Smooth muscle cell (in vitro differentiated cells): ENCODE data around the gene COL4A6. TPM values are rescaled to one million over a fixed set of nuclear protein-coding genes. Genes with fewer than 3 reads are reported as not detected.

Experiments
- DNase-seq: peaks from one replicate; lab custom pipeline; 2025; ENCODE audit not compliant: unreplicated experiment; lab: John Stamatoyannopoulos, UW
- H2AFZ ChIP-seq: fragments of 200-600 bp; sonication (generic); 2 replicates; pipeline ENCODE4 v1.6.0; 2016; ENCODE audit warnings: antibody characterized with exemption, low read depth, mild to moderate bottlenecking
- H3F3A ChIP-seq: fragments of 200-600 bp; sonication (generic); 2 replicates; pipeline ENCODE4 v1.6.0; 2017; ENCODE audit warnings: antibody characterized with exemption, low read depth
- H3K27ac ChIP-seq: fragments of 200-600 bp; sonication (generic); 2 replicates; pipeline ENCODE4 v1.5.1; 2016; ENCODE audit warnings: low read depth, mild to moderate bottlenecking
- H3K27me3 ChIP-seq: fragments of 200-600 bp; sonication (generic); 2 replicates; pipeline ENCODE4 v1.6.1; 2016; ENCODE audit warnings: low read depth, mild to moderate bottlenecking
- H3K36me3 ChIP-seq: fragments of 200-600 bp; sonication (generic); 2 replicates; pipeline ENCODE4 v1.5.1; 2016; ENCODE audit warnings: low read depth
- H3K4me1 ChIP-seq: fragments of 200-600 bp; sonication (generic); 2 replicates; pipeline ENCODE4 v1.5.1; 2016; ENCODE audit warnings: low read depth
- H3K4me2 ChIP-seq: fragments of 200-600 bp; sonication (generic); 2 replicates; pipeline ENCODE4 v1.6.0; 2016; ENCODE audit warnings: mild to moderate bottlenecking
- H3K4me3 ChIP-seq: fragments of 200-600 bp; sonication (generic); 2 replicates; pipeline ENCODE4 v1.5.1; 2016; ENCODE audit warnings: mild to moderate bottlenecking
- H3K79me2 ChIP-seq: fragments of 200-600 bp; sonication (generic); 2 replicates; pipeline ENCODE4 v1.6.0; 2016; ENCODE audit warnings: low read depth, mild to moderate bottlenecking
- H3K9ac ChIP-seq: fragments of 200-600 bp; sonication (generic); 2 replicates; pipeline ENCODE4 v1.6.0; 2016; ENCODE audit warnings: low read depth
- H3K9me3 ChIP-seq: fragments of 200-600 bp; sonication (generic); replicated peaks from 2 replicates; pipeline ENCODE4 v1.5.1; 2016; ENCODE audit warnings: low read depth
- H4K20me1 ChIP-seq: fragments of 200-600 bp; sonication (generic); 2 replicates; pipeline ENCODE4 v1.6.0; 2016; ENCODE audit warnings: low read depth
- CTCF ChIP-seq: fragments of 200-600 bp; sonication (generic); IDR thresholded peaks from 2 replicates; pipeline ENCODE4 v1.5.1; 2017; ENCODE audit warnings: borderline replicate concordance, mild to moderate bottlenecking, antibody characterized with exemption; ENCODE audit not compliant: insufficient read depth, poor library complexity, severe bottlenecking
- WGBS: methylation state at CpG from one replicate; pipeline ENCODE4 v1.1.7; 2016; ENCODE audit warnings: low lambda C conversion rate; 5-methylcytosine and 5-hydroxymethylcytosine counted together
- polyA plus RNA-seq: library from polyadenylated mRNA; unstranded; fragments of >200 nt; fragmentation: Nextera tagmentation; extraction: Ambion mirVana; gene quantifications from 2 replicates; pipeline ENCODE4 v1.2.1, GENCODE V29; 2016
- total RNA-seq: library from RNA; depleted of rRNA; stranded (reverse); fragments of >200 nt; gene quantifications from 2 replicates; pipeline ENCODE4 v1.2.3, GENCODE V29; 2014

The COL4A6 gene
- total and polyA plus RNA-seq, 2 experiments from 2014 or later = 10.2 to 15.1 TPM

- no peak for TF ChIP-seq CTCF
- H3F3A ChIP-seq = no peaks in the 10 kb centered on the region
- no peak overlapping the region for H3K27ac ChIP-seq
- H2AFZ ChIP-seq = no peak overlapping the region
- no peak for DNase-seq
- H3K9ac ChIP-seq = no peak overlapping the region
- no peaks in the 10 kb centered on the region for H3K9me3 ChIP-seq
- H3K4me3 ChIP-seq = no peak overlapping the region
- WGBS = 60% methylated on average over 5 of the region's 5 CpGs
- no peak overlapping the region for H3K4me2 ChIP-seq
- H3K79me2 ChIP-seq = no peaks in the 10 kb centered on the region
- no peaks in the 10 kb centered on the region for H4K20me1 ChIP-seq
- H3K27me3 ChIP-seq = no peaks in the 10 kb centered on the region
- no peaks in the 10 kb centered on the region for H3K36me3 ChIP-seq
- no peaks in the 10 kb centered on the region for H3K4me1 ChIP-seq
Observed at GRCh38 chrX:108250654-108251579, 187.3 kb downstream of the COL4A6 start.

GRCh38 chrX:108246304-108246954 lies 191.8 kb downstream of the COL4A6 start:
- Histone ChIP-seq H3K4me1 (no peaks in the 10 kb centered on the region), H3K4me2 (no peak overlapping the region), H4K20me1 (no peaks in the 10 kb centered on the region), H3K36me3 (no peaks in the 10 kb centered on the region), H3K27me3 (no peaks in the 10 kb centered on the region), H3K4me3 (no peak overlapping the region), H3F3A (no peaks in the 10 kb centered on the region), H2AFZ (no peak overlapping the region), H3K9me3 (no peaks in the 10 kb centered on the region), H3K9ac (no peak overlapping the region), H3K27ac (no peak overlapping the region), H3K79me2 (no peaks in the 10 kb centered on the region)
- no peak for TF ChIP-seq CTCF
- WGBS = 93% methylated on average over 3 of the region's 3 CpGs
- DNase-seq = no peak

DNA sequence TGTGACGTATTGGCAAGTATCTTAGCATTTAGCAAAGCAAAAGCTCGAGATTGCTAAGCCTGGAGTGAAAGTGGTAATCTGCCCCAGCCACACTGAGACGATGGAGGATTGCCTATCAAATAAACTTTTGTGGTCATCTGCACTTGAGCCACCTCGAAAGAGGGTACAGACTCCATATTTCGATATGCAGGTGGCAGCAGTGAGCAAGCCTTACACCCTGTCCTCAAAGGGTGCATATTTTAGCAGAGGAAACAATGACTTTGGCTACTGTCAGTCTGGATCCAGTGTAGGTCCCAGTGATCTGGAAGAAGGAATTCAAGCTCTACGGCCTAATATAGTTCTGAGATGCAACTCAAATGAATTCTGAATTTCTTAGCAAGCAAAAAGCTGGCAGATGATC lies 192.8 kb downstream of the COL4A6 start:
- no peaks in the 10 kb centered on the region for H3K27me3 ChIP-seq
- no peaks in the 10 kb centered on the region for H3K36me3 ChIP-seq
- no peak for DNase-seq
- H3K9me3 ChIP-seq = no peaks in the 10 kb centered on the region
- no peaks in the 10 kb centered on the region for H3K79me2 ChIP-seq
- no peak overlapping the region for H3K4me3 ChIP-seq
- no peaks in the 10 kb centered on the region for H4K20me1 ChIP-seq
- WGBS = 39% methylated on average over 6 of the region's 6 CpGs
- no peaks in the 10 kb centered on the region for H3F3A ChIP-seq
- no peak overlapping the region for H2AFZ ChIP-seq
- H3K4me1 ChIP-seq = no peaks in the 10 kb centered on the region
- no peak overlapping the region for H3K9ac ChIP-seq
- TF ChIP-seq CTCF = no peak
- no peak overlapping the region for H3K27ac ChIP-seq
- H3K4me2 ChIP-seq = no peak overlapping the region
